Gastroesophageal sphincter (tissue), 3 donors: ENCODE data around the gene RAB22A.

Source experiments
- EP300 ChIP-seq: sonication (generic); formaldehyde crosslinking; IDR thresholded peaks from one replicate; pipeline ENCODE4 v1.6.1; 2017; ENCODE audit warnings: antibody characterized with exemption, mild to moderate bottlenecking
- POLR2A ChIP-seq, 2 donors: fragments of 450-650 bp; IDR thresholded peaks; one replicate each; pipeline ENCODE4 v1.6.1; 2017; ENCODE audit warnings: antibody characterized with exemption in 2 of 2, mild to moderate bottlenecking in 2 of 2, moderate library complexity in 1 of 2
- TF ChIP-seq, protein P1 (sequence below), 4 experiments: fragments of 200-600 bp in 2 of 4; fragments of 450-650 bp in 2 of 4; sonication (generic) in 1 of 4; IDR thresholded peaks; one replicate each; pipeline ENCODE4 v1.5.1; 2017 to 2019; ENCODE audit warnings: antibody characterized with exemption in 4 of 4, mild to moderate bottlenecking in 2 of 4, moderate library complexity in 2 of 4

DNA sequence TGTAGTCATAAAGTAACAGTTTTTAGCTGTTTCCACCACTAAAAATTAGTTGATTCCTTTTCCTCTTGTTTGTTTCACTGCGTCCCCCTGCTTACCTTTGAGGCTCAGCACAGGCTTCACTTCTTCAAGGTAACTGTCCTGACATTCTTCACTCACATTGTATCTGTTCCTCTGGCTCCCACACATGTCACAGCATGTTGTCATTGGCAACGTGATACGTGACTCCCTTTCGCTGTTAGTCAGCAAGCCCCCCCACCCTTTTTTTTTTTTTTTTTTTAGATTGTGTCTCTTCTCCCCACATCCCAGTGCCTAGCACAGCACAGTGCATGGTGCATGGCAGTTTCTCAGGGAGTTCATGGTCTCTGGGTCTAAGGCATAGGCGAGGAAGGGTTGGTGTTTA lies 92.8 kb downstream of the RAB22A start:
- TF ChIP-seq, protein P1, sequence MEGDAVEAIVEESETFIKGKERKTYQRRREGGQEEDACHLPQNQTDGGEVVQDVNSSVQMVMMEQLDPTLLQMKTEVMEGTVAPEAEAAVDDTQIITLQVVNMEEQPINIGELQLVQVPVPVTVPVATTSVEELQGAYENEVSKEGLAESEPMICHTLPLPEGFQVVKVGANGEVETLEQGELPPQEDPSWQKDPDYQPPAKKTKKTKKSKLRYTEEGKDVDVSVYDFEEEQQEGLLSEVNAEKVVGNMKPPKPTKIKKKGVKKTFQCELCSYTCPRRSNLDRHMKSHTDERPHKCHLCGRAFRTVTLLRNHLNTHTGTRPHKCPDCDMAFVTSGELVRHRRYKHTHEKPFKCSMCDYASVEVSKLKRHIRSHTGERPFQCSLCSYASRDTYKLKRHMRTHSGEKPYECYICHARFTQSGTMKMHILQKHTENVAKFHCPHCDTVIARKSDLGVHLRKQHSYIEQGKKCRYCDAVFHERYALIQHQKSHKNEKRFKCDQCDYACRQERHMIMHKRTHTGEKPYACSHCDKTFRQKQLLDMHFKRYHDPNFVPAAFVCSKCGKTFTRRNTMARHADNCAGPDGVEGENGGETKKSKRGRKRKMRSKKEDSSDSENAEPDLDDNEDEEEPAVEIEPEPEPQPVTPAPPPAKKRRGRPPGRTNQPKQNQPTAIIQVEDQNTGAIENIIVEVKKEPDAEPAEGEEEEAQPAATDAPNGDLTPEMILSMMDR (IDR thresholded peaks at IDR 0.05): no peak
- TF ChIP-seq POLR2A (IDR thresholded peaks at IDR 0.05) (no peak), EP300 (no peak)
